ENCODE results near the gene IMMP2L.

- TF ChIP-seq CTCF (IDR thresholded peaks at IDR 0.05; ENCODE audit: insufficient read depth, low read length, poor library complexity, severe bottlenecking) (no peak), EZH2phosphoT487 (conservative IDR thresholded peaks at IDR 0.05; ENCODE audit: low read length) (no peak)
Observed at GRCh38 chr7:111196655-111197054, 365.6 kb downstream of the IMMP2L start.

All from SU-DHL-6 (cell line).